Hepatocyte (in vitro differentiated cells): Measurements from ENCODE around the gene B4GALT5.

Experiments used
- CTCF ChIP-seq: fragments of 200-600 bp; sonication (generic); IDR thresholded peaks from 2 replicates; pipeline ENCODE4 v1.5.1; 2016; ENCODE audit warnings: antibody characterized with exemption, mild to moderate bottlenecking; ENCODE audit not compliant: poor library complexity
- EZH2phosphoT487 ChIP-seq: fragments of 200-600 bp; sonication (generic); IDR thresholded peaks from one replicate; pipeline ENCODE4 v1.6.1; 2018; ENCODE audit warnings: antibody characterized with exemption, mild to moderate bottlenecking, low read depth, moderate library complexity; ENCODE audit not compliant: unreplicated experiment, severe bottlenecking

GRCh38 chr20:49602345-49603208 lies 111.1 kb downstream of the B4GALT5 start:
- TF ChIP-seq CTCF (no peak), EZH2phosphoT487 (no peak)
